Trophoblast cell (in vitro differentiated cells and primary cell): ENCODE data around the gene PELO.

Experiments
- DNase-seq, 2 donors: peaks; one replicate each; pipeline ENCODE4 v3.0.0-alpha.2; 2016
- H2AFZ ChIP-seq: 2 replicates; pipeline ENCODE4 v1.6.1; 2013; ENCODE audit warnings: low read length, moderate library complexity, mild to moderate bottlenecking; ENCODE audit not compliant: insufficient read depth, poor library complexity
- H2AK5ac ChIP-seq: 2 replicates; pipeline ENCODE4 v1.6.1; 2013; ENCODE audit warnings: mild to moderate bottlenecking, low read length
- H2BK120ac ChIP-seq: 2 replicates; pipeline ENCODE4 v1.6.1; 2013; ENCODE audit warnings: low read length, mild to moderate bottlenecking, moderate library complexity; ENCODE audit not compliant: insufficient read depth, poor library complexity
- H2BK12ac ChIP-seq: 2 replicates; pipeline ENCODE4 v1.6.1; 2013; ENCODE audit warnings: mild to moderate bottlenecking, low read length, moderate library complexity
- H2BK5ac ChIP-seq: 2 replicates; pipeline ENCODE4 v1.6.1; 2013; ENCODE audit warnings: low read length, low read depth, moderate library complexity, mild to moderate bottlenecking; ENCODE audit not compliant: poor library complexity
- H3K14ac ChIP-seq: 2 replicates; pipeline ENCODE4 v1.6.1; 2013; ENCODE audit warnings: mild to moderate bottlenecking, low read length
- H3K18ac ChIP-seq: 2 replicates; pipeline ENCODE4 v1.6.1; 2013; ENCODE audit warnings: mild to moderate bottlenecking, low read length
- H3K23ac ChIP-seq: 2 replicates; pipeline ENCODE4 v1.6.1; 2013; ENCODE audit warnings: low read length
- H3K27ac ChIP-seq: 2 replicates; pipeline ENCODE4 v1.5.1; 2013; ENCODE audit warnings: low read depth, mild to moderate bottlenecking, inconsistent platforms, low read length, moderate library complexity
- H3K27me3 ChIP-seq: 2 replicates; pipeline ENCODE4 v1.6.1; 2013; ENCODE audit warnings: inconsistent platforms, mild to moderate bottlenecking, low read length, moderate library complexity; ENCODE audit not compliant: insufficient read depth
- H3K36me3 ChIP-seq, 2 experiments: 1 replicate in 1 of 2; 2 replicates in 1 of 2; pipeline ENCODE4 v1.6.1; 2013; ENCODE audit warnings: low read length in 2 of 2, mild to moderate bottlenecking in 2 of 2, moderate library complexity in 1 of 2; ENCODE audit not compliant: insufficient read depth in 2 of 2, control insufficient read depth in 1 of 2
- H3K4ac ChIP-seq: 2 replicates; pipeline ENCODE4 v1.6.1; 2013; ENCODE audit warnings: low read depth, mild to moderate bottlenecking, low read length, moderate library complexity
- H3K4me1 ChIP-seq, 2 experiments: 1 replicate in 1 of 2; 2 replicates in 1 of 2; pipeline ENCODE4 v1.6.1; 2013; ENCODE audit warnings: low read length in 2 of 2, mild to moderate bottlenecking in 2 of 2, moderate library complexity in 1 of 2; ENCODE audit not compliant: insufficient read depth in 2 of 2, control insufficient read depth in 1 of 2
- H3K4me2 ChIP-seq: 2 replicates; pipeline ENCODE4 v1.6.1; 2013; ENCODE audit warnings: inconsistent platforms, mild to moderate bottlenecking, low read length, moderate library complexity
- H3K4me3 ChIP-seq: 2 replicates; pipeline ENCODE4 v1.5.1; 2013; ENCODE audit warnings: mild to moderate bottlenecking, low read depth, low read length, inconsistent platforms
- H3K79me1 ChIP-seq: one replicate; pipeline ENCODE4 v1.6.1; 2013; ENCODE audit warnings: low read length
- H3K79me2 ChIP-seq: 2 replicates; pipeline ENCODE4 v1.6.1; 2013; ENCODE audit warnings: low read length, mild to moderate bottlenecking; ENCODE audit not compliant: control insufficient read depth, insufficient read depth, poor library complexity
- H3K9ac ChIP-seq: 2 replicates; pipeline ENCODE4 v1.6.1; 2013; ENCODE audit warnings: mild to moderate bottlenecking, low read length
- H3K9me3 ChIP-seq: 2 replicates; pipeline ENCODE4 v1.6.1; 2013; ENCODE audit warnings: low read depth, mild to moderate bottlenecking, control low read depth, inconsistent platforms, low read length; ENCODE audit not compliant: insufficient read depth
- H4K12ac ChIP-seq: 2 replicates; pipeline ENCODE4 v1.6.1; 2013; ENCODE audit warnings: low read depth, mild to moderate bottlenecking, low read length, moderate library complexity
- H4K8ac ChIP-seq: 2 replicates; pipeline ENCODE4 v1.6.1; 2013; ENCODE audit warnings: low read depth, mild to moderate bottlenecking, low read length, moderate library complexity
- H4K91ac ChIP-seq: one replicate; pipeline ENCODE4 v1.6.1; 2013; ENCODE audit warnings: low read depth, mild to moderate bottlenecking, low read length, moderate library complexity
- WGBS: extraction: QIAGEN DNeasy Blood & Tissue Kit; methylation state at CpG from one replicate; pipeline ENCODE4 v1.1.7; 2013; ENCODE audit warnings: missing lambda C conversion rate; ENCODE audit not compliant: insufficient read length, insufficient coverage; ENCODE audit errors: extremely low coverage; 5-methylcytosine and 5-hydroxymethylcytosine counted together

The PELO gene

GRCh38 chr5:52748590-52748989, 39.1 kb upstream of the PELO start:
- Histone ChIP-seq H3K36me3 (no peaks in the 10 kb centered on the region), H3K4me1 (no peaks in the 10 kb centered on the region), H4K8ac (no peak overlapping the region), H3K4ac (no peak overlapping the region), H3K27me3 (no peaks in the 10 kb centered on the region), H3K9ac (no peak overlapping the region), H4K12ac (no peak overlapping the region), H2AK5ac (no peak overlapping the region), H3K79me1 (no peaks in the 10 kb centered on the region), H2BK12ac (no peak overlapping the region), H3K4me2 (no peak overlapping the region), H3K9me3 (no peaks in the 10 kb centered on the region), H3K79me2 (no peaks in the 10 kb centered on the region), H2AFZ (no peak overlapping the region), H3K27ac (no peak overlapping the region), H3K14ac (no peak overlapping the region), H3K18ac (no peak overlapping the region), H3K23ac (no peak overlapping the region), H2BK5ac (no peak overlapping the region), H3K4me3 (no peak overlapping the region), H2BK120ac (no peak overlapping the region), H4K91ac (no peak overlapping the region)
- DNase-seq: no peak
- no CpG with 5 or more reads among the region's 1 CpG for WGBS

DNA sequence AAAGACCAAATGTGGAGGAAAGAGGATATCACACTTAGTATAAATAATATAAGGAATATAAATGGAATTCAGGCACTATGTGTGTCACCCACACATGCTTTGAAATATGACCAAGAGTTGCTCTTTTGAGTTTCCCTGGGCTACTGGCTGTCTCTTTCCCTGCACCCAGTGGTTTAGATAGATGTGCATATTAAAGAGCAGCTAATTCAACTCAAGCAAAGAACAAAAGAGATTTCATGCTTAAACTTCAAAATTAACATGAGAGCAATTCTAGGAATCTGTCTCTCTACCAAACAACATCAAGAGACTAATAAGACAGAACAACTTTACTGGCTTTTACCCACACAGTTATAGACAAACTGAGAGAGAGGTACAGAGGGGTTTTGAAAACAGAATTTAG, 38.0 kb upstream of the PELO start:
- Histone ChIP-seq H3K23ac (no peak overlapping the region), H3K18ac (no peak overlapping the region), H4K91ac (no peak overlapping the region), H2AK5ac (no peak overlapping the region), H3K4me2 (no peak overlapping the region), H2BK5ac (no peak overlapping the region), H2AFZ (no peak overlapping the region), H3K9me3 (no peaks in the 10 kb centered on the region), H3K79me2 (no peaks in the 10 kb centered on the region), H3K79me1 (no peaks in the 10 kb centered on the region), H3K9ac (no peak overlapping the region), H3K27ac (no peak overlapping the region), H3K27me3 (no peaks in the 10 kb centered on the region), H3K36me3 (no peaks in the 10 kb centered on the region), H2BK12ac (no peak overlapping the region), H3K4ac (no peak overlapping the region), H2BK120ac (no peak overlapping the region), H3K4me1 (no peaks in the 10 kb centered on the region), H3K14ac (no peak overlapping the region), H4K8ac (no peak overlapping the region), H4K12ac (no peak overlapping the region), H3K4me3 (no peak overlapping the region)
- no peak for DNase-seq

DNA sequence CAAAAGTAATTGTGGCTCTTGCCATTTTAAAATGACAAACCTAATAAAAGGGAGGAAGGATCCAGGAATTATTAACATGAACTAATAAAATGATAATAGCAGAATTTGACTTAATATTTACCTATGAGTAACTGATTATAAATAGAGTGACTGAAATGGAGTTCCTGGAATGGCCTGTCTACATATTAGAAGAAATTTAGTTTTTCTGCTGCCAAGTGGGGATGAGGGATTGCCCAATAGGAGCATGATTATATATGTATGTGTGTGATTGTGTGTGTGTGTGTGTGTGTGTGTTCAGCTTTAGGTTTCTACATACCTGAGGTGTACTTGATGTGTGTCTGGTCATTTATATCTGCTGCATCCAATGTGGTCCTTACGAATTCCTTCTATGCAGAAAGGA, 36.6 kb upstream of the PELO start:
- H3K79me1 ChIP-seq: no peaks in the 10 kb centered on the region
- no peak overlapping the region for H4K12ac ChIP-seq
- no peak overlapping the region for H4K8ac ChIP-seq
- no peak overlapping the region for H3K4me2 ChIP-seq
- H2BK12ac ChIP-seq: no peak overlapping the region
- no CpG with 5 or more reads among the region's 1 CpG for WGBS
- H3K4ac ChIP-seq: no peak overlapping the region
- no peak overlapping the region for H2AK5ac ChIP-seq
- H3K9me3 ChIP-seq: no peaks in the 10 kb centered on the region
- H2AFZ ChIP-seq: no peak overlapping the region
- H3K23ac ChIP-seq: no peak overlapping the region
- H3K36me3 ChIP-seq: no peaks in the 10 kb centered on the region
- H2BK5ac ChIP-seq: no peak overlapping the region
- H3K79me2 ChIP-seq: no peaks in the 10 kb centered on the region
- no peak overlapping the region for H3K14ac ChIP-seq
- H3K4me3 ChIP-seq: no peak overlapping the region
- H3K9ac ChIP-seq: no peak overlapping the region
- DNase-seq: no peak
- no peak overlapping the region for H3K27ac ChIP-seq
- no peaks in the 10 kb centered on the region for H3K27me3 ChIP-seq
- no peak overlapping the region for H4K91ac ChIP-seq
- H2BK120ac ChIP-seq: no peak overlapping the region
- no peak overlapping the region for H3K18ac ChIP-seq
- H3K4me1 ChIP-seq: no peaks in the 10 kb centered on the region

- Histone ChIP-seq H3K27ac (no peak overlapping the region), H3K14ac (no peak overlapping the region), H3K4ac (no peak overlapping the region), H3K4me3 (no peak overlapping the region), H3K79me1 (no peaks in the 10 kb centered on the region), H2BK5ac (no peak overlapping the region), H2AK5ac (no peak overlapping the region), H3K27me3 (no peaks in the 10 kb centered on the region), H2BK12ac (no peak overlapping the region), H3K18ac (no peak overlapping the region), H4K8ac (no peak overlapping the region), H3K9ac (no peak overlapping the region), H3K79me2 (no peaks in the 10 kb centered on the region), H3K23ac (no peak overlapping the region), H4K91ac (no peak overlapping the region), H3K4me2 (no peak overlapping the region), H3K36me3 (no peaks in the 10 kb centered on the region), H2BK120ac (no peak overlapping the region), H3K9me3 (no peaks in the 10 kb centered on the region), H3K4me1 (peaks cover 0 to 2% of the 10 kb centered on the region in 2 experiments), H2AFZ (no peak overlapping the region), H4K12ac (no peak overlapping the region)
- no CpG with 5 or more reads among the region's 2 CpGs for WGBS
- no peak for DNase-seq
These were observed 33.7 kb upstream of the PELO start for GRCh38 chr5:52754051-52754450.
